ENCODE measurements around the gene OLFML3.

- TF ChIP-seq, protein P1, sequence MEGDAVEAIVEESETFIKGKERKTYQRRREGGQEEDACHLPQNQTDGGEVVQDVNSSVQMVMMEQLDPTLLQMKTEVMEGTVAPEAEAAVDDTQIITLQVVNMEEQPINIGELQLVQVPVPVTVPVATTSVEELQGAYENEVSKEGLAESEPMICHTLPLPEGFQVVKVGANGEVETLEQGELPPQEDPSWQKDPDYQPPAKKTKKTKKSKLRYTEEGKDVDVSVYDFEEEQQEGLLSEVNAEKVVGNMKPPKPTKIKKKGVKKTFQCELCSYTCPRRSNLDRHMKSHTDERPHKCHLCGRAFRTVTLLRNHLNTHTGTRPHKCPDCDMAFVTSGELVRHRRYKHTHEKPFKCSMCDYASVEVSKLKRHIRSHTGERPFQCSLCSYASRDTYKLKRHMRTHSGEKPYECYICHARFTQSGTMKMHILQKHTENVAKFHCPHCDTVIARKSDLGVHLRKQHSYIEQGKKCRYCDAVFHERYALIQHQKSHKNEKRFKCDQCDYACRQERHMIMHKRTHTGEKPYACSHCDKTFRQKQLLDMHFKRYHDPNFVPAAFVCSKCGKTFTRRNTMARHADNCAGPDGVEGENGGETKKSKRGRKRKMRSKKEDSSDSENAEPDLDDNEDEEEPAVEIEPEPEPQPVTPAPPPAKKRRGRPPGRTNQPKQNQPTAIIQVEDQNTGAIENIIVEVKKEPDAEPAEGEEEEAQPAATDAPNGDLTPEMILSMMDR (conservative IDR thresholded peaks at IDR 0.05), result no peak
- no peak for TF ChIP-seq EZH2 (IDR thresholded peaks at IDR 0.05; ENCODE audit: low read depth)
Measured at GRCh38 chr1:114008480-114008941, 29.2 kb downstream of the OLFML3 start.
